IPS-11a (cell line): ENCODE results near the gene DNAL1.

ENCODE experiments used
- H3K4me3 ChIP-seq: one replicate; pipeline ENCODE4 v1.5.1; 2013; ENCODE audit warnings: low read depth, low read length, control low read depth

The DNAL1 gene

GRCh38 chr14:73741876-73742519 is 97.2 kb downstream of the DNAL1 start:
- no peak overlapping the region for H3K4me3 ChIP-seq

- H3K4me3 ChIP-seq, result no peak overlapping the region
These were observed 97.9 kb downstream of the DNAL1 start for GRCh38 chr14:73742520-73743238.

GRCh38 chr14:73743431-73743931 is 98.7 kb downstream of the DNAL1 start:
- no peak overlapping the region for H3K4me3 ChIP-seq

GRCh38 chr14:73744175-73744867 is 99.5 kb downstream of the DNAL1 start:
- no peak overlapping the region for H3K4me3 ChIP-seq

GRCh38 chr14:73744874-73745529 is 100.2 kb downstream of the DNAL1 start:
- H3K4me3 ChIP-seq, result no peak overlapping the region

GRCh38 chr14:73745571-73746519 is 101.1 kb downstream of the DNAL1 start:
- no peak overlapping the region for H3K4me3 ChIP-seq

GRCh38 chr14:73746520-73747378 is 102.0 kb downstream of the DNAL1 start:
- no peak overlapping the region for H3K4me3 ChIP-seq

GRCh38 chr14:73747379-73748211 is 102.8 kb downstream of the DNAL1 start:
- no peak overlapping the region for H3K4me3 ChIP-seq

- no peak overlapping the region for H3K4me3 ChIP-seq
These were observed 104.1 kb downstream of the DNAL1 start for GRCh38 chr14:73748858-73749357.

- no peak overlapping the region for H3K4me3 ChIP-seq
These were observed 105.1 kb downstream of the DNAL1 start for GRCh38 chr14:73749706-73750530.

- H3K4me3 ChIP-seq, result no peak overlapping the region
These were observed 105.7 kb downstream of the DNAL1 start for GRCh38 chr14:73750531-73750901.

GRCh38 chr14:73751157-73751691 is 106.4 kb downstream of the DNAL1 start:
- H3K4me3 ChIP-seq, result no peak overlapping the region

GRCh38 chr14:73752297-73752992 is 107.7 kb downstream of the DNAL1 start:
- no peak overlapping the region for H3K4me3 ChIP-seq
